HepG2 (cell line): ENCODE results near the gene CBX5. TPM values are rescaled to one million over a fixed set of nuclear protein-coding genes. Genes with fewer than 3 reads are reported as not detected.
A peak's percentile ranks its signal among the peaks of the same experiment; 100 is the strongest.

Experiments
- ELF1 ChIP-seq: sonication (generic); formaldehyde crosslinking; IDR thresholded peaks from 2 replicates; pipeline ENCODE4 v1.4.0; 2020; ENCODE audit warnings: missing genetic modification reagents
- HDAC6 ChIP-seq: fragments of 200-600 bp; sonication (generic); IDR thresholded peaks from 2 replicates; pipeline ENCODE4 v1.7.0; 2017; ENCODE audit warnings: mild to moderate bottlenecking, antibody characterized with exemption, low read length, low read depth
- NONO ChIP-seq, 2 experiments: fragments of 450-650 bp in 1 of 2; sonication (generic) in 1 of 2; formaldehyde crosslinking in 1 of 2; IDR thresholded peaks in 1 of 2; conservative IDR thresholded peaks in 1 of 2; 2 replicates each; pipeline versions ENCODE4 v1.6.1 to v1.8.0; 2017 to 2022; ENCODE audit warnings: mild to moderate bottlenecking in 1 of 2, missing genetic modification reagents in 1 of 2, moderate library complexity in 1 of 2
- NR2F6 ChIP-seq, 2 experiments: IDR thresholded peaks; 2 replicates each; pipeline ENCODE4 v1.6.1; 2016; ENCODE audit warnings: antibody characterized with exemption in 1 of 2, mild to moderate bottlenecking in 1 of 2
- POLR2AphosphoS2 ChIP-seq: IDR thresholded peaks from 2 replicates; pipeline ENCODE4 v1.6.1; 2011; ENCODE audit warnings: low read depth, low read length, improper control_type of control experiment
- TBX2 ChIP-seq: sonication (generic); formaldehyde crosslinking; IDR thresholded peaks from 2 replicates; pipeline ENCODE4 v1.5.0; 2020; ENCODE audit warnings: missing genetic modification reagents, mild to moderate bottlenecking, borderline replicate concordance
- ZNF281 ChIP-seq: sonication (generic); formaldehyde crosslinking; IDR thresholded peaks from 2 replicates; pipeline ENCODE4 v1.4.0; 2020; ENCODE audit warnings: missing genetic modification reagents, borderline replicate concordance
- ZNF326 ChIP-seq: sonication (generic); formaldehyde crosslinking; IDR thresholded peaks from 2 replicates; pipeline ENCODE4 v1.4.0; 2020; ENCODE audit warnings: missing genetic modification reagents, borderline replicate concordance
- polyA plus RNA-seq, 8 experiments: library from polyadenylated mRNA; depleted of rRNA in 3 of 8; stranded (reverse) in 7 of 8; unstranded in 1 of 8; fragments of >200 nt; fragmentation: Illumina TruSeq in 4 of 8; extraction: Trizol in 4 of 8; gene quantifications; 2 replicates each; pipeline versions ENCODE4 v1.2.1 to v1.2.3, GENCODE V29; 2011 to 2016; ENCODE audit warnings: low read depth in 4 of 8, missing spikeins in 1 of 8, mixed read lengths in 1 of 8; ENCODE audit not compliant: insufficient read depth in 1 of 8
- total RNA-seq, 5 experiments: library from RNA; depleted of rRNA; stranded (reverse); fragments of >200 nt; fragmentation: Illumina TruSeq; extraction: Trizol; gene quantifications; 2 replicates each; pipeline ENCODE4 v1.2.3, GENCODE V29; 2016; ENCODE audit warnings: low read depth in 1 of 5

Gene CBX5
- total and polyA plus RNA-seq, 2 of the 13 experiments (the other 11 are each of a cell fraction or from before 2014, with no cell fraction given), result 16.0 to 22.2 TPM

DNA sequence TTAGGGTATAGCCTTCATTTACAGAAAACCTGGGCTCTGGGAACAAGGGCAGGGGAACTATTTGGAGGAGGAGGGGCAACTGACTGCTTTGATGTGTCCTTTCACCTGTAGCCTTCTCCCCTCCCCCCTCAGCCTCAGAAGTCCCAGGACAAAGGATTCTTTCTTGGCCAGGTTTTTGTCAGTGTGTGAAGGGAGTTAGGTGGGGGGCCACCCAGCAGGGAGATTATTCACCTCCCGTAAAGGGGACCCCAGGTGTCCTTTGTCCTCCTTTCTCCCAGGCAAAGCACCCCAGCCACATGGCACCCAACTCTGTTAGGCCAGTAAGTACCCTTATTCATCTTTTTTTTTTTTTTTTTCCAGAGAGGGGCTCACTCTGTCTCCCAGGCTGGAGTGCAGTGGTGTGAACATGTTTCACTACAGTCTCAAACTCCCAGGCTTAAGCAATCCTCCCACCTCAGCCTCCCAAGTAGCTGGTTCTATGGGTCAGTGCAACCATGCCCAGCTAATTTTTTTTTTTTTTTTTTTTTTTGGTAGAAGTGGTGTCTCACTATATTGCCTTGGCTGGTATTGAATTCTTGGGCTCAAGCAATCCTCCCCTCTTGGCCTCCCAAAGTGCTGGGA lies 21.6 kb upstream of the CBX5 start (continued):
- no peak for TF ChIP-seq ZNF326 (CRISPR knock-in tag)
- peak; percentile 60; the same call in 1 of the 2 replicates for TF ChIP-seq TBX2 (CRISPR knock-in tag)
- TF ChIP-seq HDAC6, result no peak
- peak; percentile 82 for TF ChIP-seq NR2F6 (IDR thresholded peaks at IDR 0.05)
- peak; percentile 60; the same call in 1 of the 2 replicates for TF ChIP-seq NR2F6 (CRISPR knock-in tag; IDR thresholded peaks at IDR 0.05)
- TF ChIP-seq ZNF281 (CRISPR knock-in tag), result peak; percentile 96
- TF ChIP-seq POLR2AphosphoS2, result no peak
- no peak for TF ChIP-seq ELF1
- no peak for TF ChIP-seq NONO (IDR thresholded peaks at IDR 0.05)
- 0 out of 2 replicates have a peak, but pooled peaks have one; percentile 21 for TF ChIP-seq NONO (CRISPR knock-in tag; conservative IDR thresholded peaks at IDR 0.05)
- TF ChIP-seq, all 625 proteins: peak for 51
